Gastroesophageal sphincter (tissue), 4 donors: ENCODE results near the gene NKD1. TPM values are rescaled to one million over a fixed set of nuclear protein-coding genes. Genes with fewer than 3 reads are reported as not detected.

Source experiments
- ATAC-seq: fragments of 150-250 bp; one replicate; pipeline ENCODE4 v1.9.1; 2016; ENCODE audit warnings: mild to moderate bottlenecking, moderate library complexity
- H3K27ac ChIP-seq, 4 donors: fragments of 200-600 bp; sonication (generic) in 3 of 4; 1 replicate in 3 of 4; 2 replicates in 1 of 4; pipeline ENCODE4 v1.5.1; 2016 to 2019
- H3K27me3 ChIP-seq: fragments of 200-600 bp; sonication (generic); one replicate; pipeline ENCODE4 v1.5.1; 2019
- H3K36me3 ChIP-seq, 2 donors: fragments of 200-600 bp; sonication (generic); one replicate each; pipeline ENCODE4 v1.5.1; 2019; ENCODE audit warnings: control low read depth in 1 of 2
- H3K4me1 ChIP-seq, 3 donors: fragments of 200-600 bp; sonication (generic); 1 replicate in 2 of 3; 2 replicates in 1 of 3; pipeline ENCODE4 v1.5.1; 2016 to 2019; ENCODE audit warnings: control low read depth in 2 of 3
- H3K4me3 ChIP-seq, 2 donors: fragments of 200-600 bp; sonication (generic); one replicate each; pipeline ENCODE4 v1.5.1; 2019; ENCODE audit warnings: mild to moderate bottlenecking in 1 of 2, moderate library complexity in 1 of 2
- H3K9me3 ChIP-seq, 3 donors: fragments of 200-600 bp; sonication (generic); one replicate each; pipeline ENCODE4 v1.5.1; 2017 to 2019; ENCODE audit warnings: control low read depth in 2 of 3
- CTCF ChIP-seq, 4 experiments: fragments of 200-600 bp in 2 of 4; fragments of 450-650 bp in 2 of 4; sonication (generic) in 1 of 4; IDR thresholded peaks; one replicate each; pipeline ENCODE4 v1.5.1; 2017 to 2019; ENCODE audit warnings: antibody characterized with exemption in 4 of 4, mild to moderate bottlenecking in 2 of 4, moderate library complexity in 2 of 4
- EP300 ChIP-seq: sonication (generic); formaldehyde crosslinking; IDR thresholded peaks from one replicate; pipeline ENCODE4 v1.6.1; 2017; ENCODE audit warnings: antibody characterized with exemption, mild to moderate bottlenecking
- POLR2A ChIP-seq, 2 donors: fragments of 450-650 bp; IDR thresholded peaks; one replicate each; pipeline ENCODE4 v1.6.1; 2017; ENCODE audit warnings: antibody characterized with exemption in 2 of 2, mild to moderate bottlenecking in 2 of 2, moderate library complexity in 1 of 2
- POLR2AphosphoS5 ChIP-seq: sonication (generic); formaldehyde crosslinking; IDR thresholded peaks from one replicate; pipeline ENCODE4 v1.6.1; 2017; ENCODE audit warnings: antibody characterized with exemption
- WGBS, 2 donors: methylation state at CpG; one replicate each; pipeline ENCODE4 v1.1.5; 2018; ENCODE audit warnings: low coverage in 1 of 2; 5-methylcytosine and 5-hydroxymethylcytosine counted together
- total RNA-seq, 4 donors: library from RNA; depleted of rRNA; stranded (reverse); fragments of >200 nt; gene quantifications; one replicate each; pipeline ENCODE4 v1.1.0, GENCODE V29; 2016

Gene NKD1
- total RNA-seq, 4 donors from 2014 or later, result 27.7 to 69.2 (median 48.7) TPM

GRCh38 chr16:50537533-50538290, 10.5 kb upstream of the NKD1 start:
- Histone ChIP-seq H3K4me3 (no peak overlapping the region), H3K36me3 (no peaks in the 10 kb centered on the region), H3K4me1 (no peaks in the 10 kb centered on the region), H3K9me3 (no peaks in the 10 kb centered on the region), H3K27ac (no peak overlapping the region), H3K27me3 (no peaks in the 10 kb centered on the region)
- 86 to 100% methylated on average over 3 to 6 of the region's 8 CpGs for WGBS, 2 donors
- TF ChIP-seq POLR2AphosphoS5, result no peak
- no peak for TF ChIP-seq EP300
- TF ChIP-seq CTCF (IDR thresholded peaks at IDR 0.05), result no peak
- TF ChIP-seq POLR2A (IDR thresholded peaks at IDR 0.05), result no peak
- no peak for ATAC-seq

- Histone ChIP-seq H3K4me3 (no peak overlapping the region), H3K36me3 (no peaks in the 10 kb centered on the region), H3K27ac (no peak overlapping the region), H3K9me3 (no peaks in the 10 kb centered on the region), H3K27me3 (no peaks in the 10 kb centered on the region), H3K4me1 (no peaks in the 10 kb centered on the region)
- TF ChIP-seq POLR2AphosphoS5, result no peak
- TF ChIP-seq POLR2A (IDR thresholded peaks at IDR 0.05), result no peak
- no peak for TF ChIP-seq EP300
- no peak for TF ChIP-seq CTCF (IDR thresholded peaks at IDR 0.05)
- 75% methylated on average over 8 of the region's 11 CpGs; no CpG with 5 or more reads in 1 of the 2 donors for WGBS, 2 donors
- ATAC-seq, result no peak
Observed at GRCh38 chr16:50538411-50539052, 9.7 kb upstream of the NKD1 start.

- Histone ChIP-seq H3K9me3 (no peaks in the 10 kb centered on the region), H3K4me3 (no peak overlapping the region), H3K36me3 (no peaks in the 10 kb centered on the region), H3K4me1 (no peaks in the 10 kb centered on the region), H3K27ac (no peak overlapping the region), H3K27me3 (no peaks in the 10 kb centered on the region)
- no peak for ATAC-seq
- 84 to 86% methylated on average over 5 to 6 of the region's 17 CpGs for WGBS, 2 donors
- TF ChIP-seq POLR2AphosphoS5 (no peak), CTCF (IDR thresholded peaks at IDR 0.05) (no peak), POLR2A (IDR thresholded peaks at IDR 0.05) (no peak), EP300 (no peak)
Observed at GRCh38 chr16:50539053-50539695, 9.0 kb upstream of the NKD1 start.

- H3K4me3 ChIP-seq, result no peak overlapping the region
- 77 to 95% methylated on average over 7 to 16 of the region's 23 CpGs for WGBS, 2 donors
- TF ChIP-seq POLR2A (IDR thresholded peaks at IDR 0.05) (no peak), EP300 (no peak), POLR2AphosphoS5 (no peak), CTCF (IDR thresholded peaks at IDR 0.05) (no peak)
- ATAC-seq, result no peak
- H3K27ac ChIP-seq, result no peak overlapping the region
- H3K27me3 ChIP-seq, result no peaks in the 10 kb centered on the region
- H3K36me3 ChIP-seq, result no peaks in the 10 kb centered on the region
- no peaks in the 10 kb centered on the region for H3K4me1 ChIP-seq
- no peaks in the 10 kb centered on the region for H3K9me3 ChIP-seq
Observed at GRCh38 chr16:50539822-50540710, 8.1 kb upstream of the NKD1 start.
